Keratinocyte (primary cell): Measurements from ENCODE around the gene MYMK. TPM values are rescaled to one million over a fixed set of nuclear protein-coding genes. Genes with fewer than 3 reads are reported as not detected.

Experiments
- DNase-seq: peaks from one replicate; pipeline ENCODE4 v3.0.0-alpha.2; 2011; ENCODE audit warnings: low read depth, missing footprints, low spot score
- FAIRE-seq: peaks from 2 replicates; lab custom pipeline; 2011; peaks lifted over from hg19 to GRCh38; lab: Jason Lieb, UNC
- H2AFZ ChIP-seq: 2 replicates; pipeline ENCODE4 v1.6.0; 2012; ENCODE audit warnings: low read length, control low read depth, inconsistent platforms; ENCODE audit not compliant: control insufficient read depth
- H3K27ac ChIP-seq: 2 replicates; pipeline ENCODE4 v1.5.1; 2011; ENCODE audit warnings: low read length; ENCODE audit not compliant: control insufficient read depth, insufficient read depth
- H3K27me3 ChIP-seq: 3 replicates; pipeline ENCODE4 v1.6.0; 2011; ENCODE audit warnings: low read length; ENCODE audit not compliant: control insufficient read depth, insufficient read depth; ENCODE audit errors: extremely low read depth
- H3K36me3 ChIP-seq, 2 experiments: 2 replicates in 1 of 2; 3 replicates in 1 of 2; pipeline ENCODE4 v1.5.1; 2011; ENCODE audit warnings: low read length in 2 of 2, mild to moderate bottlenecking in 1 of 2; ENCODE audit not compliant: control insufficient read depth in 2 of 2, insufficient read depth in 2 of 2; ENCODE audit errors: extremely low read depth in 1 of 2
- H3K4me1 ChIP-seq: 3 replicates; pipeline ENCODE4 v1.5.1; 2011; ENCODE audit warnings: low read length; ENCODE audit not compliant: control insufficient read depth, insufficient read depth; ENCODE audit errors: extremely low read depth
- H3K4me2 ChIP-seq: 3 replicates; pipeline ENCODE4 v1.6.0; 2011; ENCODE audit warnings: low read depth, low read length; ENCODE audit not compliant: control insufficient read depth, insufficient read depth; ENCODE audit errors: extremely low read depth
- H3K4me3 ChIP-seq, 3 experiments: fragments of 200-600 bp in 1 of 3; sonication (generic) in 1 of 3; 2 replicates in 2 of 3; 3 replicates in 1 of 3; pipeline ENCODE4 v1.5.1; 2011 to 2016; ENCODE audit warnings: low read length in 3 of 3, mild to moderate bottlenecking in 3 of 3, control low read depth in 2 of 3, inconsistent platforms in 1 of 3, low read depth in 1 of 3, mixed read lengths in 1 of 3, mixed run types in 1 of 3, moderate library complexity in 1 of 3; ENCODE audit not compliant: control insufficient read depth in 2 of 3, insufficient read depth in 2 of 3; ENCODE audit errors: extremely low read depth in 1 of 3
- H3K79me2 ChIP-seq: 2 replicates; pipeline ENCODE4 v1.6.0; 2012; ENCODE audit warnings: low read length; ENCODE audit not compliant: control insufficient read depth, insufficient read depth
- H3K9ac ChIP-seq: 3 replicates; pipeline ENCODE4 v1.6.0; 2011; ENCODE audit warnings: low read length; ENCODE audit not compliant: control insufficient read depth, insufficient read depth; ENCODE audit errors: extremely low read depth
- H3K9me1 ChIP-seq: 3 replicates; pipeline ENCODE4 v1.6.0; 2011; ENCODE audit warnings: low read length; ENCODE audit not compliant: control insufficient read depth, insufficient read depth; ENCODE audit errors: extremely low read depth
- H3K9me3 ChIP-seq: 2 replicates; pipeline ENCODE4 v1.5.1; 2012; ENCODE audit warnings: low read depth, low read length; ENCODE audit not compliant: control insufficient read depth
- H4K20me1 ChIP-seq: 3 replicates; pipeline ENCODE4 v1.6.0; 2011; ENCODE audit warnings: low read length; ENCODE audit not compliant: control insufficient read depth, insufficient read depth; ENCODE audit errors: extremely low read depth
- EZH2 ChIP-seq: IDR thresholded peaks from one replicate; pipeline ENCODE4 v1.6.1; 2012; ENCODE audit warnings: inconsistent platforms, mild to moderate bottlenecking, low read length, moderate library complexity
- dilution Hi-C: fragments of 300-500 bp; cut with MboI; formaldehyde crosslinking; loops from one replicate; pipeline ENCODE4 v1.7.0; 2020; ENCODE audit warnings: low sequenced_read_pairs; ENCODE audit not compliant: extremely low pct_ligation_motif_present
- polyA plus RNA-seq, 5 experiments: library from polyadenylated mRNA; depleted of rRNA in 3 of 5; stranded (reverse) in 3 of 5; stranded (forward) in 1 of 5; unstranded in 1 of 5; fragments of >200 nt; gene quantifications; 1 replicate in 1 of 5; 2 replicates in 3 of 5; 3 replicates in 1 of 5; pipeline versions ENCODE4 v1.2.1 to v1.2.3, GENCODE V29; 2011 to 2012; ENCODE audit warnings: missing spikeins in 2 of 5, low read depth in 1 of 5, low replicate concordance in 1 of 5
- TF ChIP-seq, protein P1 (sequence below), 3 experiments: IDR thresholded peaks in 1 of 3; conservative IDR thresholded peaks in 1 of 3; optimal IDR thresholded peaks in 1 of 3; 2 replicates in 2 of 3; 3 replicates in 1 of 3; pipeline versions ENCODE3 to v1.5.1; 2011; ENCODE audit warnings: low read length in 3 of 3, mild to moderate bottlenecking in 3 of 3, moderate library complexity in 2 of 3, control low read depth in 1 of 3, inconsistent platforms in 1 of 3; ENCODE audit not compliant: insufficient read depth in 2 of 3; ENCODE audit errors: extremely low read depth in 1 of 3

Gene MYMK
- polyA plus RNA-seq, 1 donor (not counting 4 experiments of a cell fraction or from before 2014, with no cell fraction given), result not detected

- peaks cover 26% of the 10 kb centered on the region for H3K27me3 ChIP-seq
- DNase-seq (no peak), FAIRE-seq (no peak)
These were observed 6.6 kb downstream of the MYMK start for GRCh38 chr9:133518200-133518599.

GRCh38 chr9:133517711-133518110 is 7.0 kb downstream of the MYMK start:
- H3K36me3 ChIP-seq, result no peaks in the 10 kb centered on the region
- TF ChIP-seq, protein P1, sequence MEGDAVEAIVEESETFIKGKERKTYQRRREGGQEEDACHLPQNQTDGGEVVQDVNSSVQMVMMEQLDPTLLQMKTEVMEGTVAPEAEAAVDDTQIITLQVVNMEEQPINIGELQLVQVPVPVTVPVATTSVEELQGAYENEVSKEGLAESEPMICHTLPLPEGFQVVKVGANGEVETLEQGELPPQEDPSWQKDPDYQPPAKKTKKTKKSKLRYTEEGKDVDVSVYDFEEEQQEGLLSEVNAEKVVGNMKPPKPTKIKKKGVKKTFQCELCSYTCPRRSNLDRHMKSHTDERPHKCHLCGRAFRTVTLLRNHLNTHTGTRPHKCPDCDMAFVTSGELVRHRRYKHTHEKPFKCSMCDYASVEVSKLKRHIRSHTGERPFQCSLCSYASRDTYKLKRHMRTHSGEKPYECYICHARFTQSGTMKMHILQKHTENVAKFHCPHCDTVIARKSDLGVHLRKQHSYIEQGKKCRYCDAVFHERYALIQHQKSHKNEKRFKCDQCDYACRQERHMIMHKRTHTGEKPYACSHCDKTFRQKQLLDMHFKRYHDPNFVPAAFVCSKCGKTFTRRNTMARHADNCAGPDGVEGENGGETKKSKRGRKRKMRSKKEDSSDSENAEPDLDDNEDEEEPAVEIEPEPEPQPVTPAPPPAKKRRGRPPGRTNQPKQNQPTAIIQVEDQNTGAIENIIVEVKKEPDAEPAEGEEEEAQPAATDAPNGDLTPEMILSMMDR (optimal IDR thresholded peaks at IDR 0.05 in 1 of 3, IDR thresholded peaks at IDR 0.05 in 1 of 3, conservative IDR thresholded peaks at IDR 0.05 in 1 of 3; ENCODE audit: extremely low read depth in 1 of 3, insufficient read depth in 2 of 3, low read length in 3 of 3), result no peak
- TF ChIP-seq EZH2, result no peak
- DNase-seq (no peak), FAIRE-seq (no peak)
- no peaks in the 10 kb centered on the region for H3K9me1 ChIP-seq
- H3K27me3 ChIP-seq, result peaks cover 23% of the 10 kb centered on the region
- peaks cover 2% of the 10 kb centered on the region for H4K20me1 ChIP-seq
- H2AFZ ChIP-seq, result no peak overlapping the region
- no peak overlapping the region for H3K4me2 ChIP-seq
- dilution Hi-C loops, result no loop called here
- no peaks in the 10 kb centered on the region for H3K4me1 ChIP-seq
- no peaks in the 10 kb centered on the region for H3K79me2 ChIP-seq
- H3K9me3 ChIP-seq, result no peaks in the 10 kb centered on the region
- no peak overlapping the region for H3K4me3 ChIP-seq
- H3K27ac ChIP-seq, result no peak overlapping the region
- H3K9ac ChIP-seq, result no peak overlapping the region

More at GRCh38 chr9:133518200-133518599, 6.6 kb downstream of the MYMK start:
- Histone ChIP-seq H2AFZ (no peak overlapping the region), H3K9ac (no peak overlapping the region), H3K36me3 (no peaks in the 10 kb centered on the region), H3K4me1 (no peaks in the 10 kb centered on the region), H3K4me3 (no peak overlapping the region), H3K4me2 (no peak overlapping the region), H3K27ac (no peak overlapping the region), H3K9me1 (no peaks in the 10 kb centered on the region), H3K79me2 (no peaks in the 10 kb centered on the region), H3K9me3 (no peaks in the 10 kb centered on the region), H4K20me1 (peaks cover 2% of the 10 kb centered on the region)
- dilution Hi-C loops, result no loop called here
- TF ChIP-seq EZH2, result no peak
- TF ChIP-seq, protein P1 (optimal IDR thresholded peaks at IDR 0.05 in 1 of 3, IDR thresholded peaks at IDR 0.05 in 1 of 3, conservative IDR thresholded peaks at IDR 0.05 in 1 of 3; ENCODE audit: extremely low read depth in 1 of 3, insufficient read depth in 2 of 3, low read length in 3 of 3), result no peak
